ENCODE results near the gene PAQR7.
A peak's percentile ranks its signal among the peaks of the same experiment; 100 is the strongest.
"Not testable (repeated sequence)": the region's sequence is repeated elsewhere in the genome, so short reads cannot be mapped to it uniquely, and the experiment has no call there.

PAQR7 gene

DNA sequence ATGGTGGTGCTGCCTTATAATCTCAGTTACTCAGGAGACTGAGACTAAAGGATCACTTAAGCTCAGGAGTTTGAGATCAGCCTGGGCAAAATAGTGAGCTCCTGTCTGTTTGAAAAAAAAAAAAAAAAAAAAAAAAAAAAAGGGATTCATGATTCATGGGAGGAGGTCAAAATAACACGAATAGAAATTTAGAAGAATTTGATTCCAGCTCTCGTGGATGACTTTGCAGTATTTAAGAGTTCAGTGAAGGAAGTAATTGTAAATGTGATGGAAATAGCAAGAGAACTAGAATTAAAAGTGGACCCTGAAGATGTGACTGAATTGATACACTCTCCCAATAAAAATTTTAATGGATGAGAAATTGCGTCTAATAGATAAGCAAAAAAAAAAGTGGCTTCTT is 32.0 kb downstream of the PAQR7 start:
- peaks cover 8% of the 10 kb centered on the region; the same call in 1 of the 2 replicates for H3K79me2 ChIP-seq (ENCODE audit: insufficient read depth, low read depth)
- H2AFZ ChIP-seq (ENCODE audit: low read depth): no peak overlapping the region

DNA sequence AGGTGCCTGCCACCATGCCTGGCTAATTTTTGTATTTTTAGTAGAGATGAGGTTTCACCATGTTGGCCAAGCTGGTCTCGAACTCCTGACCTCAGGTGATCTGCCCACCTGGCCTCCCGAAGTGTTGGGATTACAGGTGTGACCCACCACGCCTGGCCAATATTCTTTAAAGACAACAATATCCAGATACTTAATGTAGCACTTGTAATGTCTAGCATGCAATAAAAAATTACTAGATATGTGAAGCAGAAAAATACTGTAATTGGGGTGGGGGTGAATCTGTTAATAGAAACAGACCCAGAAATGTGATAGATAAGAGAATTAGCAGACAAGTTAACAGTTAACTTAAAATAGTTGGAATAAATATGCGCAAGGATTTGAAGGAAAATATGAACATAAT is 35.7 kb downstream of the PAQR7 start:
- H3K4me2 ChIP-seq; H4K20me1 ChIP-seq (ENCODE audit: insufficient read depth); H3K79me2 ChIP-seq (ENCODE audit: insufficient read depth, low read depth); H3K27ac ChIP-seq; H2AFZ ChIP-seq (ENCODE audit: low read depth); H3K36me3 ChIP-seq (ENCODE audit: insufficient read depth); H3K9ac ChIP-seq; H3K4me3 ChIP-seq (IDR thresholded peaks at IDR 0.05; ENCODE audit: insufficient read depth, low read depth, low read length); H3K27me3 ChIP-seq (ENCODE audit: insufficient read depth, low read depth): not testable (repeated sequence)
- H3K4me1 ChIP-seq (ENCODE audit: low read depth, poor library complexity, severe bottlenecking): peaks cover 11% of the 10 kb centered on the region

More for the DNA sequence above, 32.0 kb downstream of the PAQR7 start:
- H3K27me3 ChIP-seq (ENCODE audit: insufficient read depth, low read depth): no peaks in the 10 kb centered on the region
- H3K4me3 ChIP-seq (IDR thresholded peaks at IDR 0.05; ENCODE audit: insufficient read depth, low read depth, low read length): no peak overlapping the region
- H3K4me2 ChIP-seq: no peak overlapping the region
- no peak overlapping the region for H3K9ac ChIP-seq
- H3K4me1 ChIP-seq (ENCODE audit: low read depth, poor library complexity, severe bottlenecking): peaks cover 11% of the 10 kb centered on the region
- TF ChIP-seq, protein P1, sequence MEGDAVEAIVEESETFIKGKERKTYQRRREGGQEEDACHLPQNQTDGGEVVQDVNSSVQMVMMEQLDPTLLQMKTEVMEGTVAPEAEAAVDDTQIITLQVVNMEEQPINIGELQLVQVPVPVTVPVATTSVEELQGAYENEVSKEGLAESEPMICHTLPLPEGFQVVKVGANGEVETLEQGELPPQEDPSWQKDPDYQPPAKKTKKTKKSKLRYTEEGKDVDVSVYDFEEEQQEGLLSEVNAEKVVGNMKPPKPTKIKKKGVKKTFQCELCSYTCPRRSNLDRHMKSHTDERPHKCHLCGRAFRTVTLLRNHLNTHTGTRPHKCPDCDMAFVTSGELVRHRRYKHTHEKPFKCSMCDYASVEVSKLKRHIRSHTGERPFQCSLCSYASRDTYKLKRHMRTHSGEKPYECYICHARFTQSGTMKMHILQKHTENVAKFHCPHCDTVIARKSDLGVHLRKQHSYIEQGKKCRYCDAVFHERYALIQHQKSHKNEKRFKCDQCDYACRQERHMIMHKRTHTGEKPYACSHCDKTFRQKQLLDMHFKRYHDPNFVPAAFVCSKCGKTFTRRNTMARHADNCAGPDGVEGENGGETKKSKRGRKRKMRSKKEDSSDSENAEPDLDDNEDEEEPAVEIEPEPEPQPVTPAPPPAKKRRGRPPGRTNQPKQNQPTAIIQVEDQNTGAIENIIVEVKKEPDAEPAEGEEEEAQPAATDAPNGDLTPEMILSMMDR (conservative IDR thresholded peaks at IDR 0.05; ENCODE audit: low read depth, low read length): no peak
- no peaks in the 10 kb centered on the region for H3K36me3 ChIP-seq (ENCODE audit: insufficient read depth)
- no peak overlapping the region for H3K27ac ChIP-seq
- H4K20me1 ChIP-seq (ENCODE audit: insufficient read depth): no peaks in the 10 kb centered on the region

DNA sequence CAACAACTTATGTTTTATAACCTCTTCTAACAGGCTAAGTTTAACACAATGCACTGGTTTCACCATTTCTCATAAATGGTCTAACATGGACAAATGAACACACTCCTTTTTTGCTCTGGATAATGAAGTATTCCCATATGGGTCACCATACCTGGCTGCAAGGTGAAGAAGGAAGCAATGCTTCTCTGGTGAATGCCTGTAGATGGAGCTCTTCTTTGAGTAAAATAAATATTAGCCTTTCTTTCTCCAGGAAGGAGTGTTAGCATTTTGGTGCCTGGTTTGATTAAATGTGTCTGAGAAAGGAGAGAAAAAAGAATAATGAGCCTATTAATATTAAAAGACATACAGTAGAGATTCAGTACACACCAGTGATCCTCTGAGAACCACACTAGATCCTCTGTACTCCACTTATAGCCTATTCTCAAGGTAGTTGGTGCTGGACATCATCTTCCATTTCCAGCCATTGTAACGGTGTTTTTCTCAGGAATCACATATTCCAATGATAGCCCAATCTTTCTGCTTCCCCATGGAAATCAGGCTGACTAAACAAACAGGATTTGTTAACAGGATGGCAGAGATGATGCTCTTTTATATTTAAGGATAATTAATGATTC is 38.1 kb downstream of the PAQR7 start:
- Histone ChIP-seq H2AFZ (ENCODE audit: low read depth) (no peak overlapping the region), H3K4me1 (ENCODE audit: low read depth, poor library complexity, severe bottlenecking) (peaks cover 9% of the 10 kb centered on the region), H4K20me1 (ENCODE audit: insufficient read depth) (no peaks in the 10 kb centered on the region), H3K4me3 (IDR thresholded peaks at IDR 0.05; ENCODE audit: insufficient read depth, low read depth, low read length) (no peak overlapping the region), H3K4me2 (no peak overlapping the region), H3K9ac (no peak overlapping the region), H3K27ac (no peak overlapping the region), H3K36me3 (ENCODE audit: insufficient read depth) (peaks cover 3% of the 10 kb centered on the region; the same call in 1 of the 2 replicates), H3K27me3 (ENCODE audit: insufficient read depth, low read depth) (no peaks in the 10 kb centered on the region), H3K79me2 (ENCODE audit: insufficient read depth, low read depth) (0 out of 2 replicates have a peak, but pooled peaks cover 4% of the 10 kb centered on the region)
- TF ChIP-seq, protein P1 (conservative IDR thresholded peaks at IDR 0.05; ENCODE audit: low read depth, low read length): peak; percentile 44; the same call in 1 of the 2 replicates

DNA sequence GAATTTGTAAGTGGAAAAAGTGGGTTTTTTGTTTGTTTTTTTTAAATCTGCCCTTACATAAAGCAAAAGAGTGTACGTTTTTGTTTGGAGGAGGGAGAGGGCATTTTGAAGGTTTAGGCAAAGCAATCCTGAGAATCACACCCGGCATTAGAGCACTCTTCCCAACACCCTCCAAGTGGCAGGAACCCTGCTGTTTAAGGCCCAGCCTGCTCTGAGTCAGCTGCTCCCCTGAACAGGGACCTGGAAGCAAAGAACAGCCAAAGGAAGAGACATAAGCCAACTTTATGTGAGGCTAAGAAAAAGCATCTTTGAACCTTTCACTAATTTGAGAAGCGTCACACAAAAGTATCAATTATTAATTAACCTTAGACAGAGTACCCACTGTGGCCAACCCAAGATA is 38.8 kb downstream of the PAQR7 start:
- no peaks in the 10 kb centered on the region for H4K20me1 ChIP-seq (ENCODE audit: insufficient read depth)
- no peak overlapping the region for H2AFZ ChIP-seq (ENCODE audit: low read depth)
- no peak overlapping the region for H3K4me3 ChIP-seq (IDR thresholded peaks at IDR 0.05; ENCODE audit: insufficient read depth, low read depth, low read length)
- H3K79me2 ChIP-seq (ENCODE audit: insufficient read depth, low read depth): 0 out of 2 replicates have a peak, but pooled peaks cover 4% of the 10 kb centered on the region
- no peak overlapping the region for H3K27ac ChIP-seq
- no peak overlapping the region for H3K9ac ChIP-seq
- TF ChIP-seq, protein P1 (conservative IDR thresholded peaks at IDR 0.05; ENCODE audit: low read depth, low read length): no peak
- no peaks in the 10 kb centered on the region for H3K27me3 ChIP-seq (ENCODE audit: insufficient read depth, low read depth)
- peaks cover 3% of the 10 kb centered on the region; the same call in 1 of the 2 replicates for H3K36me3 ChIP-seq (ENCODE audit: insufficient read depth)
- H3K4me1 ChIP-seq (ENCODE audit: low read depth, poor library complexity, severe bottlenecking): peaks cover 9% of the 10 kb centered on the region
- H3K4me2 ChIP-seq: no peak overlapping the region

DNA sequence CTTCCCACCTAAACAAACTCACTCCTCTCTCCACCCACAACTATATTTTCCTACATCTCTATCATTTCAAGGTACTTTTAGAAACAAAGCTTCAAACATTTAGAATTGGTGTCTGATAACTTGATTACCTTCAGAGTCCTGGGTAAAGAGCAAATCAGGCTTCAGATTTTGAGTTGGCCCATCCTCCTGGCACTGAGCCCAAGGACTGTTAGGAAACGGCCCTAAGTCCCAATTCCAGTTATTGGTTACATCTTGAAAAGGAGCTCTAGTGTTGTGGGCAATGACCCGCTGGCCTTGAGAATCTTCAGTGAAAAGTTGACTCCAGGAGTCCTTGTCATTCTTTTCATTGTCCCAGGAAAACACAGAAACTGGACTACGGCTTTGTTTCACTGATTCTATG is 40.6 kb downstream of the PAQR7 start:
- Histone ChIP-seq H3K36me3 (ENCODE audit: insufficient read depth) (peaks cover 3% of the 10 kb centered on the region; the same call in 1 of the 2 replicates), H3K27ac (no peak overlapping the region), H3K79me2 (ENCODE audit: insufficient read depth, low read depth) (0 out of 2 replicates have a peak, but pooled peaks cover 4% of the 10 kb centered on the region), H3K4me1 (ENCODE audit: low read depth, poor library complexity, severe bottlenecking) (peaks cover 9% of the 10 kb centered on the region), H2AFZ (ENCODE audit: low read depth) (no peak overlapping the region), H3K4me2 (no peak overlapping the region), H3K4me3 (IDR thresholded peaks at IDR 0.05; ENCODE audit: insufficient read depth, low read depth, low read length) (no peak overlapping the region), H3K9ac (no peak overlapping the region), H3K27me3 (ENCODE audit: insufficient read depth, low read depth) (no peaks in the 10 kb centered on the region), H4K20me1 (ENCODE audit: insufficient read depth) (no peaks in the 10 kb centered on the region)
- TF ChIP-seq, protein P1 (conservative IDR thresholded peaks at IDR 0.05; ENCODE audit: low read depth, low read length): no peak
